ENCODE data around the gene PWP2. TPM values are rescaled to one million over a fixed set of nuclear protein-coding genes. Genes with fewer than 3 reads are reported as not detected.

PWP2 gene
- total and polyA plus RNA-seq, 2 donors from 2014 or later, result 0.84 to 8.1 TPM

GRCh38 chr21:44067011-44067839 lies 40.0 kb upstream of the PWP2 start:
- Histone ChIP-seq H3K27ac (ENCODE audit: low read depth in 2 of 2, low read length in 2 of 2) (no peak overlapping the region), H3K36me3 (ENCODE audit: control insufficient read depth in 2 of 3, insufficient read depth in 3 of 3, low read length in 3 of 3) (peaks cover 2 to 22% (median 22%) of the 10 kb centered on the region in 3 donors), H3K9me3 (ENCODE audit: control insufficient read depth in 2 of 3, insufficient read depth in 1 of 3, low read length in 3 of 3) (no peaks in the 10 kb centered on the region), H3K4me3 (ENCODE audit: low read length in 3 of 3) (no peak overlapping the region), H3K27me3 (ENCODE audit: control insufficient read depth, insufficient read depth, low read length) (no peaks in the 10 kb centered on the region), H3K9ac (ENCODE audit: low read length in 3 of 3) (no peak overlapping the region), H3K4me1 (ENCODE audit: control insufficient read depth in 2 of 3, insufficient read depth in 2 of 3, low read depth in 1 of 3, low read length in 3 of 3) (peaks cover 0 to 5% (median 0%) of the 10 kb centered on the region in 3 donors)
- no peak for FAIRE-seq
- peak in 1 of 5 donors; percentile 42 for DNase-seq
- intact Hi-C loops (cut with DNase I), result no loop called here
- TF ChIP-seq CTCF (IDR thresholded peaks at IDR 0.05; ENCODE audit: borderline replicate concordance, extremely low read depth, insufficient read depth), result no peak

GRCh38 chr21:44070391-44070790 lies 36.8 kb upstream of the PWP2 start:
- H3K4me3 ChIP-seq (ENCODE audit: low read length in 3 of 3), result no peak overlapping the region
- intact Hi-C loops (cut with DNase I), result no loop called here
- no peaks in the 10 kb centered on the region for H3K9me3 ChIP-seq (ENCODE audit: control insufficient read depth in 2 of 3, insufficient read depth in 1 of 3, low read length in 3 of 3)
- H3K36me3 ChIP-seq (ENCODE audit: control insufficient read depth in 2 of 3, insufficient read depth in 3 of 3, low read length in 3 of 3), result peaks cover 4 to 30% (median 23%) of the 10 kb centered on the region in 3 donors
- DNase-seq (no peak), FAIRE-seq (no peak)
- no peak overlapping the region for H3K9ac ChIP-seq (ENCODE audit: low read length in 3 of 3)
- H3K4me1 ChIP-seq (ENCODE audit: control insufficient read depth in 2 of 3, insufficient read depth in 2 of 3, low read depth in 1 of 3, low read length in 3 of 3), result peaks cover 0 to 5% (median 0%) of the 10 kb centered on the region in 3 donors
- no peak overlapping the region for H3K27ac ChIP-seq (ENCODE audit: low read depth in 2 of 2, low read length in 2 of 2)
- TF ChIP-seq CTCF (IDR thresholded peaks at IDR 0.05; ENCODE audit: borderline replicate concordance, extremely low read depth, insufficient read depth), result no peak
- H3K27me3 ChIP-seq (ENCODE audit: control insufficient read depth, insufficient read depth, low read length), result no peaks in the 10 kb centered on the region

GRCh38 chr21:44071359-44072104 lies 35.7 kb upstream of the PWP2 start:
- intact Hi-C loops (cut with DNase I), result no loop called here
- no peak overlapping the region for H3K4me3 ChIP-seq (ENCODE audit: low read length in 3 of 3)
- peaks cover 0 to 5% (median 0%) of the 10 kb centered on the region in 3 donors for H3K4me1 ChIP-seq (ENCODE audit: control insufficient read depth in 2 of 3, insufficient read depth in 2 of 3, low read depth in 1 of 3, low read length in 3 of 3)
- H3K27me3 ChIP-seq (ENCODE audit: control insufficient read depth, insufficient read depth, low read length), result no peaks in the 10 kb centered on the region
- no peak overlapping the region for H3K27ac ChIP-seq (ENCODE audit: low read depth in 2 of 2, low read length in 2 of 2)
- DNase-seq, result no peak
- FAIRE-seq, result no peak
- no peak overlapping the region for H3K9ac ChIP-seq (ENCODE audit: low read length in 3 of 3)
- peaks cover 6 to 37% (median 19%) of the 10 kb centered on the region in 3 donors for H3K36me3 ChIP-seq (ENCODE audit: control insufficient read depth in 2 of 3, insufficient read depth in 3 of 3, low read length in 3 of 3)
- TF ChIP-seq CTCF (IDR thresholded peaks at IDR 0.05; ENCODE audit: borderline replicate concordance, extremely low read depth, insufficient read depth), result no peak
- H3K9me3 ChIP-seq (ENCODE audit: control insufficient read depth in 2 of 3, insufficient read depth in 1 of 3, low read length in 3 of 3), result no peaks in the 10 kb centered on the region

All from kidney (tissue), 14 donors.